GM23338 (cell line): ENCODE results near the gene TRIO.

Experiments used
- CTCF ChIP-seq, 2 experiments: fragments of 200-600 bp in 1 of 2; sonication (generic) in 1 of 2; conservative IDR thresholded peaks; 2 replicates each; pipeline versions ENCODE4 v1.5.1 to v1.6.1; 2016 to 2017; ENCODE audit warnings: antibody characterized with exemption in 2 of 2, low read depth in 2 of 2, mild to moderate bottlenecking in 2 of 2, moderate library complexity in 1 of 2
- EZH2 ChIP-seq: fragments of 200-600 bp; sonication (generic); IDR thresholded peaks from one replicate; pipeline ENCODE4 v1.8.0; 2017; ENCODE audit warnings: antibody characterized with exemption, mild to moderate bottlenecking, low read depth; ENCODE audit not compliant: unreplicated experiment
- EZH2phosphoT487 ChIP-seq: fragments of 200-600 bp; sonication (generic); IDR thresholded peaks from one replicate; pipeline ENCODE4 v1.8.1; 2018; ENCODE audit warnings: antibody characterized with exemption; ENCODE audit not compliant: unreplicated experiment
- JUNB ChIP-seq: IDR thresholded peaks from one replicate; pipeline ENCODE4 v1.6.1; 2016; ENCODE audit warnings: antibody characterized with exemption; ENCODE audit not compliant: unreplicated experiment
- NANOG ChIP-seq: IDR thresholded peaks from 2 replicates; pipeline ENCODE4 v1.6.1; 2016; ENCODE audit warnings: antibody characterized with exemption, borderline replicate concordance
- POLR2AphosphoS5 ChIP-seq: IDR thresholded peaks from 2 replicates; pipeline ENCODE4 v1.6.1; 2016; ENCODE audit warnings: antibody characterized with exemption, low read depth
- REST ChIP-seq: IDR thresholded peaks from one replicate; pipeline ENCODE4 v1.6.1; 2018; ENCODE audit warnings: antibody characterized with exemption; ENCODE audit not compliant: unreplicated experiment
- ZNF331 ChIP-seq: fragments of 250-450 bp; sonication (Bioruptor Pico); IDR thresholded peaks from 2 replicates; pipeline ENCODE4 v1.5.0; 2020; ENCODE audit warnings: low read depth, mild to moderate bottlenecking, moderate library complexity

- TF ChIP-seq CTCF (conservative IDR thresholded peaks at IDR 0.05; ENCODE audit: low read depth in 2 of 2) (no peak), EZH2phosphoT487 (no peak), EZH2 (no peak), JUNB (no peak), POLR2AphosphoS5 (no peak), NANOG (no peak), REST (no peak), ZNF331 (CRISPR knock-in tag) (no peak)
Observed at GRCh38 chr5:14465776-14466175, 322.6 kb downstream of the TRIO start.
